Measurements from ENCODE around the gene FXYD7.

- TF ChIP-seq EZH2 (IDR thresholded peaks at IDR 0.05; ENCODE audit: borderline replicate concordance) (no peak), EZH2phosphoT487 (IDR thresholded peaks at IDR 0.05; ENCODE audit: low read depth, severe bottlenecking, unreplicated experiment) (no peak)
These were observed 41.2 kb downstream of the FXYD7 start for GRCh38 chr19:35184267-35184666.
